GOT3 (cell line): ENCODE data around the gene IFIT2.
"Not testable (repeated sequence)": the region's sequence is repeated elsewhere in the genome, so short reads cannot be mapped to it uniquely, and the experiment has no call there.

Source experiments
- DNase-seq: peaks from one replicate; lab custom pipeline; 2025; ENCODE audit warnings: mixed read lengths; lab: John Stamatoyannopoulos, UW

IFIT2 gene

DNA sequence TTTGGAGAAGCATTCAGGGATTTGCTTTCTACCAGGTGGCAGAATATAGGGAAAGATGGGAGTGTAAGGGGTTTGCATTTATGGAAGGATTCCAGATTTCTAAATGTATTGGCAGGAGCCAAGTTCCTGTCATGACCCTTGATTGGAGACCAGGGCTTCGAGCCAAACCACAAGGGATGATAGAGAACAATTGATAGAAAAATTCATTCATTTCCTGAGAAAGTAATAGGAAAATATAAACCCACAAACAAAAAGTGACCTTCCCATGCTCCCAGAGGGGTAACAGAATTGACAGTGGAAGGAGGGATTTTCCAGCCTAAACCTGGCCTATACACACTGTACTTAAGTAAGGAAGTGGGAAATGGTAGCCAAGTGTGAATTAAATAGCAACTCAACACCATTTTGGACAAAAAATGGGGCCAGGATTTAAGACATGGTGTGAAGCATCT is 22.4 kb upstream of the IFIT2 start:
- DNase-seq = no peak

DNA sequence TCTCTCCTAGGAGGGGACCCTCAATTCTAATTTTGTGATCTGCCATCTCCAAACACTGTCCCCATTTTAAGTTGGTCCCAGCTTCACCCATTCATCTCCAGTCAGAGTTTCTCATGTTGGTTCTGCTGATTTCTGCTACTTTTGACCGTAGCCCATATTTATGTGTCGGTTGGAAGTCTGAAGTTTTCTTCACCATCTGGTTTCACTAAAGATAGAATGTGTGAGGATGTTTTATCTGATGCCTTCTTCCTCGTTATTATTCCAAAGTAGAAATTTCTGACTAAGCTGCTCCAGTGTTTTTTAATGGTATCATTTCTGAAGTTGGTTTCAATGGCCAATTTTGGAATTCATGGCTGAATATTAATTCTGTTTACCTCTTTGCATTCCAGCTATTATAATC is 21.3 kb upstream of the IFIT2 start:
- DNase-seq = no peak

DNA sequence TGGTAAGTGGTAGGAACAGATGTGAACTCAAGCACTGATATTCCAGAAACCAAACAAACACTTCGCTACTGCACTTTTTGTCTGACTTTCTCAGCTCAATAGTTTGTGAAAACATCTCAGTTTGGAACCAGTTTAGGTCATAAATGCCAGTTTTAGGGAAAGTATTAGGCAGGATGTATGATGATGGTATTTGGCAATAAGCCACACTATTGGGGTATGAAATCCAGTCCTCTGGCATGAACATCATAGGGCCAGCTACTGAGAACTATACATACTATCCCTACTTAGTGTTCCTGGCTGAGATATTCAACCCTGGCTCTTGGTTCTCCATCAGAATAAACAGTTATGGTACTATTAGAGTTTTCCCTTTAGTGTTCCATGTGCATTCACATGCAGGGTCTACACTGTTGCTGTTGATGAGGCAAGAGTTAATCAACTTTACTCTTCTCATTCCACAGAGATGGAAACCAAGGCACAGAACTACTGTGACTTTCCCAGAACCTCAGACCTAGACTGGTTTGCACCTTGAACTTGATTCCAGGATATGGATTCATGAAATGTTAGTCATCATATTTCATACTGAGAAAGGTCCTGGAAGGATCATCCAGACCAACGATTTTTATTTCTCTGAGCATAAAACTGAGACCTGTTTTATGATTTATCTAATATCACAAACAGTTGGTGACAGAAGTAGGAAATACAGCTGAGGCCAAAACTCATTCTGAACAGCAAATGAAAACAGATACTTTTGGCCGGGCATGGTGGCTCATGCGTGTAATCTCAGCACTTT is 20.0 kb upstream of the IFIT2 start:
- no peak for DNase-seq

DNA sequence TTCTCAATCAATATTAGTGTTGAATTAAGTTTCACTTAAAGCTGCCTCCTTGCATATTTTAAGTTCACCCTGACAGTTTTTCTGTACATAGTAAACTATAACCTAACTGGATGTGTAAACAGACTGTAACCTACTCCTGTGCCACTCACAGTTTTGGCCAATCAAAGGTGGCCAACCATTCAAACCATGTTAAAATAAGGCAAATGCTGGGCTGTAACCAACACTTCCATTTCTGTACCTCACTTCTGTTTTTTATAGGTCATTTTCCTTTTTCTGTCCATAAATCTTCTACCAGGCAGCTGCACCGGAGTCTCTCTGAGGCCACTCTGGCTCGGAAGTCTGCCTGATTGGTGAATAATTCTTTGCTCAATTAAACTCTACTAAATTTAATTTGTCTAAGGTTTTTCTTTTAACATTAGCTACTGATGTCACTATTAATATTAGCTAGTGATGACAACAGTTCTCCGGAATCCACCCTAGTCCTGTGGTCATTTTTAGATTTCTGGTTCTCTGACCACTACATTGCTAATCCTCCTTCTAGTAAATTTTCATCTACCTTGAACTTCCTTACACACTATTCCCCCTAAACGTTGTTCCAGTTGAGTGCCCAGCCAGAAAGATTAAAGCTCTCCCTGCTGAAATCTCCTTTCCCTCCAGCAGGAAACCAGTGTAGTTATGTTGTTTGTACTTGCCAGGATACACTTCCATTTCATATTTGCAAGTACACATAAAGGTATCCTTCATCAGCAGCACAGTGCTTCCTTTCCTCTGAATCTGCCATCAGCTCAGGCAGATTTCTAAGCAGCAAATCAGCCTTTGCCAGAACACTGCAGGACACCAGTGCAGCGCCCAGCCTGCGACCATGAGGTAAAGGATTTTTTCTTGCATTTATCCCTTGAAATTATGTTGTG is 18.6 kb upstream of the IFIT2 start:
- DNase-seq = no peak

DNA sequence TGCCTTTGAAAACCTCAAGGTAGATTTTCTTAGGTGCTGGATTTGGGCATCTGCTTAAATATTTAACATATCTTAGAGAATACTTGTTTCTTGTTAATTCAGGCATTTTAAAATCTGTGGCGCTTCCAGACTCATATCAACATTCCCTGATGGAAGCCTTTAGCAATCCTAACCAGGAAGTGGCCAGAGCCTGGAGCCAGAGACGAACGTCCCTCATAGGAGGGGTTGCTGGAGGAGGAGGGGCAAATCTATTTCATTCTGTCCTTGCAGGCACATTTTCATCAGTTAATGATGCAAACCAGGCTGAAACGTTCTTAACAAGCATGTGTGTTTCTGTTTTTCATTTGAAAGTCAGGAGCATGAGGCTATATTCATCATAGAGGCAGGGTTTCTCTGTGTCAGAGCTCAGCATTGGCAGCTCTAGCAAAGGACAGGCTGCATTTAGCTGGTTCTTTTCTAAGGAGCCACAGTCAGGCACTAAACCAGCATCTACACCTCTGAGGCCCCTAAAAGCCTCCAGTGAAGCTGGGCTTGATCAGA is 17.8 kb upstream of the IFIT2 start:
- no peak for DNase-seq

DNA sequence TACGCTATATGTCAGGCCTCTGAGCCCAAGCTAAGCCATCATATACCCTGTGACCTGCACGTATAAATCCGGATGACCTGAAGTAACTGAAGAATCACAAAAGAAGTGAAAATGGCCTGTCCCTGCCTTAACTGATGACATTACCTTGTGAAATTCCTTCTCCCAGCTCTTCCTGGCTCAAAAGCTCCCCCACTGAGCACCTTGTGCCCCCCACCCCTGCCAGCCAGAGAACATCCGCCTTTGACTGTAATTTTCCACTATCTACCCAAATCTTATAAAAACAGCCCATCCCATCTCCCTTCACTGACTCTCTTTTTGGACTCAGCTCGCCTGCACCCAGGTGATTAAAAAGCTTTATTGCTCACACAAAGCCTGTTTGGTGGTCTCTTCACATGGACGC is 17.1 kb upstream of the IFIT2 start:
- DNase-seq = not testable (repeated sequence)

DNA sequence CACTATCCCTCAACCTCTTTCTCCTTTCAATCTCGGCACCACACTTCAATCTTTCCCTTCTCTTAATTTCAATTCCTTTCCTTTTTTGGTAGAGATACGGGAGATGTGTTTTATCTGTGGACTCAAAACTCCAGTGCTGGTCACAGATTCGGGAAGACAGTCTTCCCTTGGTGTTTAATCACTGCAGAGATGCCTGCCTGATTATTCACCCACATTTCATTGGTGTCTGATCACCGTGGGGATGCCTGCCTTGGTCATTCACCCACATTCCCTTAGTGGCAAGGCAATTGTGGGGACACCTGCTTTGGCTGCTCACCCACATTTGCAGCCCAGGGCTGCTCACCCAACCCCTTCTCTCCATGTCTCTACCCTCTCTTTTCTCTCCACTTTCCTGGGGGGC is 16.5 kb upstream of the IFIT2 start:
- not testable (repeated sequence) for DNase-seq

DNA sequence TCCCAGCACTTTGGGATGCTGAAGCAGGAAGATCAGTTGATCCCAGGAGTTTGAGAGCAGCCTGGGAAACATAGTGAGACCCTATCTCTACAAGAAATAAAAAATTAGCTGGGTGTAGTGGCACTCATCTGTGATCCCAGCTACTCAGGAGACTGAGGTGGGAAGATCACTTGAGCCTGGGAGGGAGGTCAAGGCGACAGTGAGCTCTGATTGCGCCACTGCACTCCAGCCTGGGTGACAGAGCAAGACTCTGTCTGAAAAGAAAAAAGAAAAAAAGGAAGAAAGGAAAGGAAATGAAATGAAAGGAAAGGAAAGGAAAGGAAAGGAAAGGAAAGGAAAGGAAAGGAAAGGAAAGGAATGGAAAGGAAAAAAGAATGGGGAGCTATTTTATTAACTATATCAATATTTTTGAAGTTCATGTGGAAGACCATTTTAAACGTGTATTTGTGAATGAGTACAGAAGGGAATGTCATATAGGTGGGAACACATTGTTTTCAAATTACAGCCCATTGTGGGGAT is 7.1 kb upstream of the IFIT2 start:
- no peak for DNase-seq

DNA sequence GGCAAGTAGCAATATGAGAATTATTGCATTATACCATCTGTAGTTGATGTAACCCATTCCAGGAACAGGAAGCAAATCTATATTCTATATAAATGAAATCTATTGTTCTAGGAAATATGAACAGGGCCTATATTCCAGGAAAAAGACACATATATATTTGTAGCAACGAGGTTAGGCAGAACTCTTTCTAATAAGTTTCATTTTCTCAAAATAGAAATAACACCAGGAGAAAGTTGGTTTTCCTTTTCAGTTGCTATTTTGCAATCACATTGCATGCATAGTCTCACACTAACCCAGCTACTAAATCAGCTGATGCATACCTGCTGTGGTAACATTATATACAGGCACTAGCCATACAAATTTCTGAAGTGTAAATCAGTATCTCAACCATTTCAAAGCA is 6.2 kb upstream of the IFIT2 start:
- no peak for DNase-seq

DNA sequence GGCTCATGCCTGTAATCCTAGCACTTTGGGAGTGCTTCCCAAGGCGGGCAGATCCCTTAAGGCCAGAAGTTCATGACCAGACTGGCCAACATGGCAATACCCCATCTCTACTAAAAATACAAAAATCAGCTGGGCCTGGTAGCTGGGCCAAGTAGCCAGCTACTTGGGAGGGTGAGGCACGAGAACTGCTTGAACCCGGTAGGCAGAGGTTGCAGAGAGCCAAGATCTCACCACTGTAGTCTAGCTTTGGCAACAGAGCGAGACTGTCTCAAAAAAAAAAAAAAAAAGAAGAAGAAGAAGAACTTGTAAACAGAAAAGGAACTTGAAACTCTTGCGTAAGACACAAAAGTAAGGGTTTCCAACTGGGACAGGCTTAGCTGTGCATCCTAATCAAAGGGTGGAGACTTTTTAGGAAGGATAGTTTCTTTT is 5.6 kb upstream of the IFIT2 start:
- no peak for DNase-seq

DNA sequence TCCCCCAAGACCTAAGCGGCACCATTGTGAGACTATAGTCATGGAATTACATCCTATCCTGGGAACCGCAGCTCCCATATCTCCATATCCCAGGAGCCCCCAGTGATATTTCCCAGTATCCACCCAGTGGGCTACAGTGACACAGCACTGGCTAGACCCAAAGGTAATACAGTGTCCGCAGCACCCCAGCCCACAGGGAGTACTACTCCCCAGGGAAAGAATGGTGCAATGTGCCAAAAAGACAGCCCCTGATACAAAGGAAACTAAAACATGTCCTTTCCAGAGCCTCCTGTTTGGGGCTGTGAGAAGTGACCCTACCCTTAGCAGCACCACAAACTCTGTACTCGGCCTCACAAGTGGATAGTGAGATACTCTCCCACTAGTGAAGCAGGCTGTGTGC is 4.5 kb upstream of the IFIT2 start:
- no peak for DNase-seq

DNA sequence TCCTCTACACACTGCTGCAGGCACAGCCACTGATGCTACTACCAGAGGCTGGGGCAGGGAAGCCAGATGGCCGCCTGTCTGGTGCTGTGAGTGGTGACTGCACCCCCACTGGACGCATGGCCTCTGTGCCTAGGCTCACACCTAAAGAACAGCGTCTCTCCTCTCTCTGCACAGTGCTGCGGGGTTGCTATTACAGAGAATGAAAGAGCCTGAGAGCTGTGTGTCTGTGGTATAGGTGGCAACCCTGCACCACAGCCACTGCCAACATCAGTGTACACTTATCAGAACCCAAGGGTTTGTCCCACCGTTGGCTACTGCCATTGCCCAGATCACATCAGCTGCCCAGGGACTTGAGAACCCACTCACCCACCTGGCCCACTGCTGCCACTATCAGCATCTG is 4.1 kb upstream of the IFIT2 start:
- no peak for DNase-seq

DNA sequence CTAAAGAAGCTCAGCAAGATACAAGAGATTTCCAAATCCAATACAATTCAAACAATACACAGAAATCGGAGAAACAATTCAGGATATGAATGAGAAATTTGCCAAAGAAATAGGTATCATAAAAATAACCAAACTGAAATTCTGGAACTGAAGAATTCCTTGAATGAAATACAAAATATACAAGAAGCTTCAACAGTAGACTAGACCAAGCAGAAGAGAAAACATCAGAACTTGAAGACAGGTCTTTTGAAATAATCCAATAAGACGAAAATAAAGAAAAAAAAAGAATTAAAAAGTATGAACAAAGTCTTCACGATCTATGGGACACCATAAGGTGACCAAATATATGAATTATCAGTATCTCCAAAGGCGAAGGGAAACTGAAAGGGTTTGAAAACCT is 2.8 kb upstream of the IFIT2 start:
- no peak for DNase-seq

DNA sequence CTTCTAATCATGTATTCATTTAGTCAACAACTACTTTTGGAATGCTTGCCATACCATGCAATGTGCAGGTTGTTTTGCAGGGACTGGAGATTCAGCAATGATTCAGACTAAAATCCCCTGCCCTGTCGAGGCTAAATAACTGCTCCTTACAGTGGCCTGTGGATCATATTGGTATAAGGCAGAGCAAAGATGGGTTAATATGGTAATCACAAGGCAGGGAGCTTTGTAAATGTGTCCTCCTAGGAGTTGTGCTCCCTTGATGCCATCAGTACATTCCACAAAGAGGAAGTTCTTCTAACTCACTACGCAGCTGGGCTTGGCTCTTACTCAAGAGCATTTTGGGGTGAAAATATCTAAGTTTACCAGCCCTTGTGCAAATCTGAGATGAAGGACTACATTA is 614 bp upstream of the IFIT2 start:
- no peak for DNase-seq

DNA sequence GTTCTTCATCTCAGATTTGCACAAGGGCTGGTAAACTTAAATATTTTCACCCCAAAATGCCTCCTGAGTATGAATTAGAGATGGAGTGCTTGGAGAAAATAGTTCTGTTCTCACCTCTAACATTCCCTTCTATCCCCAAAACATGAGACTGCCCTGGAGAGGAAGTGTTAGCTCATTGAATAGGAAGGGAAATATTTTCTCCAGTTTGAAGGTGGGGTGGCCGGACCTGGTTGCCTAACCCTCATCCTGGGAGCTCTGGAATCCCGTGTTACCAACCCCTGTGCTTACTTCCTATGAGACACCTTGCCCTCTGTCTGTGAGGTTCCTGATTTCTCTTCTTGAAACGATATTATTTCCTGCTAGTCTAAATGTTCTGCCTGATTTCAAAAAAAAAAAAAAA is 779 bp downstream of the IFIT2 start:
- DNase-seq = no peak

DNA sequence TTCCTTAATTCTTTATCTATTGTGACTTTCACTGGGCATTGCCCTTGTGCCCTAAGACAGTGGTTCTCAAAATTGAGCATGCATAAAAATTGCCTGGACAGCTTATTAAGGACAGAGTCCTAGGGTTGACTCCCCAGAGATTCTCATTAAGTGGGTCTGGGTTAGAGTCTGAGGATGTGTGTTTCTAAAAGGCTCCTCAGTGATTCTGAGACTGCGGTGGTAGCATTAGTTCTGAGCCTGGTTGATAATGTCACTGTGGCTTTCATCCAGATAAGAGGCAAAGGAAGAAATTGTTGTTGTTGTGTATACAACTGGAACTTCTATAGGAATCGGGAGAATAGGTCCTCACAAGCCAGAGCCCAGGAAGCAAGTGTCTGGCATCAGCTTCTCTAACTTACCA is 1.3 kb downstream of the IFIT2 start:
- DNase-seq = no peak

DNA sequence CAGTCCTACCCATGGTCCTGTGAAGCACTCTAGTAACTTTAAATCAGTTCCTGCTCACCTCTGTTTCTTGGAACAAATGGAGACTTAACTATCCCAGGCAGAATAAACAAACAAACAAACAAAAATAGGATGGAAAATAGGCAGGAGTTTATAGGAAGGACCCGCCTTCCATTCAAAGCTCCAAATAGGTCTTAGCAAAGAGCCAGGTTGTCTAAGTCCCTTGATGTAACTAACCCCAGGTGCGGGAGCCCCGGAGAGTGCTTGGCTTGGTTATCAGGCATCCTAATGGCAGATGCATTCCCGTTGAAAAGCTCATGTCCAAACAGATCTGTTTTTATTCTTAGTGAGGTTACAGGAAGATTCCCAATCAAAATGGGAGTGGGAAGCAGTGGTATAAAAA is 2.2 kb downstream of the IFIT2 start:
- no peak for DNase-seq

DNA sequence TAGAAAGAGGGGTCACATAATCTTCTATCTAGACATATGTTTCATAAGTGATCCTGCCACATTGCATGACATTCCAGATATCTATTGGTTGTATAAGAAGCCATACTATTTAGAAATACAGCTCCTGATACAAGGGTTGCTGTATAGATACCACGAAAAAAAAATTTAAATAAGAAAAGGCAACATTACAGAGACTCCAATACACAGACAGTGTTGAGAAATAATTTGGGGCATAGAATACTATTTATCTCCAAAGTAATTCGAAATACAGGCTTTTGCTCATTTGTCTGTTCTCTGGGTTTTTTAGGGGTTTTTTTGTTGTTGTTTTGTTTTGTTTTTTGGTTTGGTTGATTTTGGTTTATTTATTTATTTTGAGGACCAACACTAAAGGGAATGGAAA is 2.6 kb downstream of the IFIT2 start:
- DNase-seq = no peak

DNA sequence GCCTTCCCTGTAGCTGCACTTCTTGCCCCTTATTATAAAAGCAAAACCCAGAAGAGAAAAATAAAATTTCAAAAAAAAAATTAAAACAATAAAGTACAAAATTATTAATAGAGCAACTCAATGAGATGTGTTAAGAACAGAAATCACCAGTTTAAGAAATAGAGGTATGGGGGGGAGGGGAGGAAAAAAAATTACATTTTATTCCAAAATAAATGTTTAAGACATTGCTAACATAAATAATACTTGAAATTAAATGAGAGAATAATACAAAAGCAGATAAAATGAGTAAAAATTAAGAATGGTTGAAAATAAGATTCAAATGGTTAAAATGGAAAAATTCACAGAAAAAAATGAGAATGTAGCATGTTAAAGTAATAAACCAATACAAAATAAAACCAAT is 3.1 kb downstream of the IFIT2 start:
- no peak for DNase-seq

DNA sequence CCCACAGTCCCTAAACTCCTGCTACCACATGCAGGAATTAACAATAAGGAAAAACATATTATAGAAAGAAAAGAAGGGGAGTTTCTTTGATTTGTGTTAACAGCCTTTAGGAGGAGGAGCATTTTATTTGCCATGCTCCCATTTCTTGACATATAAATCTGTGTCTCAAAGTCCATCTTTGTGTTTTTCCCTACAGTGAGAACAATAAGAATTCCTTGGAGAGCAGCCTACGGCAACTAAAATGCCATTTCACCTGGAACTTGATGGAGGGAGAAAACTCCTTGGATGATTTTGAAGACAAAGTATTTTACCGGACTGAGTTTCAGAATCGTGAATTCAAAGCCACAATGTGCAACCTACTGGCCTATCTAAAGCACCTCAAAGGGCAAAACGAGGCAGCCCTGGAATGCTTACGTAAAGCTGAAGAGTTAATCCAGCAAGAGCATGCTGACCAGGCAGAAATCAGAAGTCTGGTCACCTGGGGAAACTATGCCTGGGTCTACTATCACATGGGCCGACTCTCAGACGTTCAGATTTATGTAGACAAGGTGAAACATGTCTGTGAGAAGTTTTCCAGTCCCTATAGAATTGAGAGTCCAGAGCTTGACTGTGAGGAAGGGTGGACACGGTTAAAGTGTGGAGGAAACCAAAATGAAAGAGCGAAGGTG is 4.1 kb downstream of the IFIT2 start:
- no peak for DNase-seq

DNA sequence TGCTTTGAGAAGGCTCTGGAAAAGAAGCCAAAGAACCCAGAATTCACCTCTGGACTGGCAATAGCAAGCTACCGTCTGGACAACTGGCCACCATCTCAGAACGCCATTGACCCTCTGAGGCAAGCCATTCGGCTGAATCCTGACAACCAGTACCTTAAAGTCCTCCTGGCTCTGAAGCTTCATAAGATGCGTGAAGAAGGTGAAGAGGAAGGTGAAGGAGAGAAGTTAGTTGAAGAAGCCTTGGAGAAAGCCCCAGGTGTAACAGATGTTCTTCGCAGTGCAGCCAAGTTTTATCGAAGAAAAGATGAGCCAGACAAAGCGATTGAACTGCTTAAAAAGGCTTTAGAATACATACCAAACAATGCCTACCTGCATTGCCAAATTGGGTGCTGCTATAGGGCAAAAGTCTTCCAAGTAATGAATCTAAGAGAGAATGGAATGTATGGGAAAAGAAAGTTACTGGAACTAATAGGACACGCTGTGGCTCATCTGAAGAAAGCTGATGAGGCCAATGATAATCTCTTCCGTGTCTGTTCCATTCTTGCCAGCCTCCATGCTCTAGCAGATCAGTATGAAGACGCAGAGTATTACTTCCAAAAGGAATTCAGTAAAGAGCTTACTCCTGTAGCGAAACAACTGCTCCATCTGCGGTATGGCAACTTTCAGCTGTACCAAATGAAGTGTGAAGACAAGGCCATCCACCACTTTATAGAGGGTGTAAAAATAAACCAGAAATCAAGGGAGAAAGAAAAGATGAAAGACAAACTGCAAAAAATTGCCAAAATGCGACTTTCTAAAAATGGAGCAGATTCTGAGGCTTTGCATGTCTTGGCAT is 4.8 kb downstream of the IFIT2 start:
- no peak for DNase-seq
